Neutrophil (primary cell): Measurements from ENCODE around the gene SNAPC4.
A peak's percentile ranks its signal among the peaks of the same experiment; 100 is the strongest.

ENCODE experiments used
- H3K27ac ChIP-seq: fragments of 200-600 bp; sonication (generic); 2 replicates; pipeline ENCODE4 v1.5.1; 2016; ENCODE audit warnings: mild to moderate bottlenecking, moderate library complexity
- H3K27me3 ChIP-seq: fragments of 200-600 bp; sonication (generic); 2 replicates; pipeline ENCODE4 v1.6.0; 2016; ENCODE audit warnings: mild to moderate bottlenecking
- H3K36me3 ChIP-seq: fragments of 200-600 bp; sonication (generic); 2 replicates; pipeline ENCODE4 v1.5.1; 2017
- H3K4me1 ChIP-seq, 2 experiments: fragments of 200-600 bp in 1 of 2; sonication (generic) in 1 of 2; 1 replicate in 1 of 2; 2 replicates in 1 of 2; pipeline versions ENCODE4 v1.5.1 to v1.6.1; 2013 to 2016; ENCODE audit warnings: low read depth in 1 of 2, low read length in 1 of 2, mild to moderate bottlenecking in 1 of 2, moderate library complexity in 1 of 2; ENCODE audit not compliant: control insufficient read depth in 1 of 2, insufficient read depth in 1 of 2
- H3K4me3 ChIP-seq, 2 experiments: fragments of 200-600 bp in 1 of 2; sonication (generic) in 1 of 2; 1 replicate in 1 of 2; 2 replicates in 1 of 2; pipeline ENCODE4 v1.5.1; 2013 to 2016; ENCODE audit warnings: low read depth in 1 of 2, low read length in 1 of 2, mild to moderate bottlenecking in 1 of 2, moderate library complexity in 1 of 2
- H3K9me3 ChIP-seq: fragments of 200-600 bp; sonication (generic); 2 replicates; pipeline ENCODE4 v1.5.1; 2016
- TF ChIP-seq, protein P1 (sequence below): fragments of 200-600 bp; sonication (generic); IDR thresholded peaks from 2 replicates; pipeline ENCODE4 v1.5.1; 2016; ENCODE audit warnings: antibody characterized with exemption

SNAPC4 gene

GRCh38 chr9:136400038-136400834 is at the start of gene SNAPC4:
TSS of gene SNAPC4 (minus strand) at chr9:136400170. CDS start at chr9:136398428, 1,742 bp downstream.
- Histone ChIP-seq H3K9me3 (no peaks in the 10 kb centered on the region), H3K27me3 (peaks cover 5% of the 10 kb centered on the region), H3K27ac (peak within 1 kb of the TSS; percentile 57), H3K4me3 (peak within 1 kb of the TSS; percentile 81 to 93), H3K4me1 (peaks cover 15 to 17% of the 10 kb centered on the region in 2 experiments), H3K36me3 (peaks cover 45% of the 10 kb centered on the region)
- TF ChIP-seq, protein P1, sequence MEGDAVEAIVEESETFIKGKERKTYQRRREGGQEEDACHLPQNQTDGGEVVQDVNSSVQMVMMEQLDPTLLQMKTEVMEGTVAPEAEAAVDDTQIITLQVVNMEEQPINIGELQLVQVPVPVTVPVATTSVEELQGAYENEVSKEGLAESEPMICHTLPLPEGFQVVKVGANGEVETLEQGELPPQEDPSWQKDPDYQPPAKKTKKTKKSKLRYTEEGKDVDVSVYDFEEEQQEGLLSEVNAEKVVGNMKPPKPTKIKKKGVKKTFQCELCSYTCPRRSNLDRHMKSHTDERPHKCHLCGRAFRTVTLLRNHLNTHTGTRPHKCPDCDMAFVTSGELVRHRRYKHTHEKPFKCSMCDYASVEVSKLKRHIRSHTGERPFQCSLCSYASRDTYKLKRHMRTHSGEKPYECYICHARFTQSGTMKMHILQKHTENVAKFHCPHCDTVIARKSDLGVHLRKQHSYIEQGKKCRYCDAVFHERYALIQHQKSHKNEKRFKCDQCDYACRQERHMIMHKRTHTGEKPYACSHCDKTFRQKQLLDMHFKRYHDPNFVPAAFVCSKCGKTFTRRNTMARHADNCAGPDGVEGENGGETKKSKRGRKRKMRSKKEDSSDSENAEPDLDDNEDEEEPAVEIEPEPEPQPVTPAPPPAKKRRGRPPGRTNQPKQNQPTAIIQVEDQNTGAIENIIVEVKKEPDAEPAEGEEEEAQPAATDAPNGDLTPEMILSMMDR: peak; percentile 99

- Histone ChIP-seq H3K4me3 (no peak overlapping the region), H3K9me3 (no peaks in the 10 kb centered on the region), H3K36me3 (peaks cover 92% of the 10 kb centered on the region), H3K4me1 (no peaks in the 10 kb centered on the region), H3K27me3 (no peaks in the 10 kb centered on the region), H3K27ac (no peak overlapping the region)
- TF ChIP-seq, protein P1: no peak
Measured at GRCh38 chr9:136448655-136449054, 48.7 kb upstream of the SNAPC4 start.

DNA sequence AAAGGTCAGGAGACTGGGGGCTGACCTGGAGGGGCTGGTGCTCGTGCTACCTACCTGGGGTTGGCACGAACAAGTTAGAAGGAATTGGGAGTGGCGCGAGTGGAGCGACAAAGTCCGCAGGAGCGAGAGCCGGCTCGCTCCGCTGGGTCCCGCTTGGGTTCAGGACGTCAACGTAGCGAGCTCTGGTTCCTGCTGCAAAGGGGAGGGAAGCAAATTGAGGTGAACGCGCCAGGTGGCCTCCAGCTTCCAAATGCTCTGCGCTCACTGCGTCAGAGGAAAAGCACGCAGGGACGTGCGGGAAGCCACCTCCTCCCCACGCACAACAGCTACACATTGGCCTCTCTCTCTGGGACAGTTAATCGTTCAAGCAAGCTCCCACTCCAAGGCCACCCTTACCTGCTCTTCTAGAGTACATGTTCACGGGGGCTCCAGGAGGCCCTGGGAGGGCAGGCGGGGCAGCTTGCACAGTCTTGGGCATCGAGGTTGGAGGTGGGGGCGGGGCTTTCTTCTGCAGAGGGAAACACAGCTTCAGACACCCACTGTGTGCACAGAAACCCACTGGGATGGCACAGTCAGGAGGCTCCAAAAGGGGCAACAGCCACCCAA is 47.3 kb upstream of the SNAPC4 start:
- H3K9me3 ChIP-seq: no peaks in the 10 kb centered on the region
- H3K4me1 ChIP-seq: no peaks in the 10 kb centered on the region
- no peak overlapping the region for H3K27ac ChIP-seq
- no peaks in the 10 kb centered on the region for H3K27me3 ChIP-seq
- H3K4me3 ChIP-seq: no peak overlapping the region
- TF ChIP-seq, protein P1: no peak
- H3K36me3 ChIP-seq: peaks cover 99% of the 10 kb centered on the region

DNA sequence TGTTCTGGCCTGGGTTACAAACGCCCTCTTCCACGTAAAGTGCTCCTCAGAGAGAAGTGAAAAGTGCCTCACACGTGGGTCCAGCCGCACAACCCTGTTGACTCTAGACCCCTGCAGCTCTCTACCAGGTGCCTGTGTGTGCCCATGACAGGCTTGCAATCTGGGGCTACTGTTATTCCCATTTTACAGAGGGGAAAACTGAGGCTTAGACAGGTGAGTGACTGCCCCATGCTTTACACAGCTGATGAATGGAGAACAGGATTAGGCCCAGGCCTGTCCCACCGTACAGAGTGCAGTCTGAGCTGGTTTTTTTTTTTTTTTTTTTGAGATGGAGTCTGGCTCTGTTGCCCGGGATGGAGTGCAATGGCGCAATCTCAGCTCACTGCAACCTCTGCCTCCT is 45.8 kb upstream of the SNAPC4 start:
- H3K9me3 ChIP-seq: no peaks in the 10 kb centered on the region
- H3K36me3 ChIP-seq: peaks cover 100% of the 10 kb centered on the region
- H3K4me1 ChIP-seq: no peaks in the 10 kb centered on the region
- H3K27me3 ChIP-seq: no peaks in the 10 kb centered on the region
- TF ChIP-seq, protein P1: no peak
- no peak overlapping the region for H3K27ac ChIP-seq
- no peak overlapping the region for H3K4me3 ChIP-seq

DNA sequence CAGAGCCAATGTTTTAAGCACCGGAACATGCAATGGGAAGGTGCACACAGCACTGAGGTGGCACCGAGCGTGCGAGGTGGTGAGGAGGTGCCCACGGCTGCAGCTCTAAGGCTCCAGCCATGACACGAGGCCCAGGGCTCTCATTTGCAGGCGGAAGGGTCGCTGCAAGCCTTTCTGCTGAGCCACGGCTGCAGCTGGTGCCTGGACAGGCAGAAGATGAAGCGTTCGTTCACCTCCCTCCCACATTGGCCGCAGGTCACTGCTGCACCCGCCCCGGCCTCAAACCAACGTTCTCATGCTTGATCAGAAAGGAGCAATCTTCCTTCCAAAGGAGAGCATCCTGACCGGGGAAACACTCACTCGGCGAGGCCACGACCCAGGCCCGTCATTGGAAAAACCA is 44.1 kb upstream of the SNAPC4 start:
- Histone ChIP-seq H3K4me1 (peaks cover 5 to 6% of the 10 kb centered on the region in 2 experiments), H3K27me3 (peaks cover 4% of the 10 kb centered on the region), H3K4me3 (no peak overlapping the region), H3K36me3 (peaks cover 93% of the 10 kb centered on the region), H3K9me3 (no peaks in the 10 kb centered on the region), H3K27ac (no peak overlapping the region)
- TF ChIP-seq, protein P1: no peak
